ENCODE data around the gene CLSTN3. TPM values are rescaled to one million over a fixed set of nuclear protein-coding genes. Genes with fewer than 3 reads are reported as not detected.
A peak's percentile ranks its signal among the peaks of the same experiment; 100 is the strongest.

CLSTN3 gene
- total RNA-seq, 3 donors from 2014 or later (not counting 1 experiment from before 2014, with no cell fraction given) = 59.7 to 95.5 (median 61.0) TPM

- H3K27me3 ChIP-seq (ENCODE audit: control insufficient read depth, insufficient read depth, low read length) = no peaks in the 10 kb centered on the region
- Mint-ChIP-seq H3K4me3 (no peak overlapping the region), H3K36me3 (peaks cover 9% of the 10 kb centered on the region), H3K27me3 (ENCODE audit: low read depth in 2 of 2) (no peaks in the 10 kb centered on the region), H3K9me3 (peaks cover 2 to 3% of the 10 kb centered on the region in 2 donors), H3K27ac (no peak overlapping the region), H3K4me1 (peaks cover 36 to 40% of the 10 kb centered on the region in 2 donors)
- H3K36me3 ChIP-seq (ENCODE audit: control insufficient read depth, insufficient read depth, low read length) = peaks cover 13% of the 10 kb centered on the region
- ATAC-seq (no peak), DNase-seq (no peak)
- H3K4me1 ChIP-seq (ENCODE audit: control insufficient read depth, insufficient read depth, low read length) = peaks cover 29% of the 10 kb centered on the region
- 92% methylated on average over 5 of the region's 5 CpGs for whole genome bisulfite sequencing (ENCODE audit: insufficient coverage)
- H3K9me3 ChIP-seq (ENCODE audit: control insufficient read depth, insufficient read depth, low read length) = no peaks in the 10 kb centered on the region
- no peak overlapping the region for H3K27ac ChIP-seq (ENCODE audit: low read length)
- no peak overlapping the region for H3K4me3 ChIP-seq (ENCODE audit: low read length)
- intact Hi-C loops (cut with micrococcal nuclease) = no loop called here
- no peak for TF ChIP-seq CTCF (IDR thresholded peaks at IDR 0.05)
Measured at GRCh38 chr12:7110661-7111060, 19.5 kb upstream of the CLSTN3 start.

- no peak overlapping the region for H3K27ac ChIP-seq (ENCODE audit: low read length)
- H3K9me3 Mint-ChIP-seq = no peaks in the 10 kb centered on the region
Measured at GRCh38 chr12:7112041-7112440, 18.1 kb upstream of the CLSTN3 start.

GRCh38 chr12:7113389-7113871 lies 16.7 kb upstream of the CLSTN3 start:
- Mint-ChIP-seq H3K36me3 (no peaks in the 10 kb centered on the region), H3K27me3 (ENCODE audit: low read depth in 2 of 2) (no peaks in the 10 kb centered on the region), H3K4me3 (no peak overlapping the region), H3K27ac (peak overlapping the region in 1 of 2 donors; percentile 61), H3K9me3 (no peaks in the 10 kb centered on the region), H3K4me1 (peaks cover 14 to 16% of the 10 kb centered on the region in 2 donors)
- no peak overlapping the region for H3K4me3 ChIP-seq (ENCODE audit: low read length)
- 57% methylated on average over 5 of the region's 5 CpGs for WGBS (ENCODE audit: insufficient coverage)
- TF ChIP-seq CTCF (IDR thresholded peaks at IDR 0.05) = peak; percentile 85
- H3K36me3 ChIP-seq (ENCODE audit: control insufficient read depth, insufficient read depth, low read length) = peaks cover 21% of the 10 kb centered on the region
- no peaks in the 10 kb centered on the region for H3K9me3 ChIP-seq (ENCODE audit: control insufficient read depth, insufficient read depth, low read length)
- ATAC-seq (peak; percentile 52 to 64 (median 55)), DNase-seq (peak in 1 of 2 donors; percentile 82)
- no peaks in the 10 kb centered on the region for H3K27me3 ChIP-seq (ENCODE audit: control insufficient read depth, insufficient read depth, low read length)
- intact Hi-C loops (cut with micrococcal nuclease) = loop anchor here (1.0 kb wide), 2 partner anchors 189 to 244 kb away; no protein-coding TSS in a partner anchor
- H3K27ac ChIP-seq (ENCODE audit: low read length) = no peak overlapping the region
- H3K4me1 ChIP-seq (ENCODE audit: control insufficient read depth, insufficient read depth, low read length) = peaks cover 14% of the 10 kb centered on the region

More at GRCh38 chr12:7112041-7112440, 18.1 kb upstream of the CLSTN3 start:
- Histone ChIP-seq H3K4me1 (ENCODE audit: control insufficient read depth, insufficient read depth, low read length) (peaks cover 26% of the 10 kb centered on the region), H3K4me3 (ENCODE audit: low read length) (no peak overlapping the region), H3K9me3 (ENCODE audit: control insufficient read depth, insufficient read depth, low read length) (no peaks in the 10 kb centered on the region), H3K27me3 (ENCODE audit: control insufficient read depth, insufficient read depth, low read length) (no peaks in the 10 kb centered on the region), H3K36me3 (ENCODE audit: control insufficient read depth, insufficient read depth, low read length) (peaks cover 21% of the 10 kb centered on the region)
- Mint-ChIP-seq H3K4me1 (peaks cover 24 to 26% of the 10 kb centered on the region in 2 donors), H3K27me3 (ENCODE audit: low read depth in 2 of 2) (no peaks in the 10 kb centered on the region), H3K4me3 (no peak overlapping the region), H3K27ac (no peak overlapping the region), H3K36me3 (no peaks in the 10 kb centered on the region)
- DNase-seq (no peak), ATAC-seq (no peak)
- no peak for TF ChIP-seq CTCF (IDR thresholded peaks at IDR 0.05)
- intact Hi-C loops (cut with micrococcal nuclease) = no loop called here
- WGBS (ENCODE audit: insufficient coverage) = 90% methylated on average over 2 of the region's 4 CpGs

- Histone ChIP-seq H3K9me3 (ENCODE audit: control insufficient read depth, insufficient read depth, low read length) (no peaks in the 10 kb centered on the region), H3K36me3 (ENCODE audit: control insufficient read depth, insufficient read depth, low read length) (peaks cover 21% of the 10 kb centered on the region), H3K27me3 (ENCODE audit: control insufficient read depth, insufficient read depth, low read length) (no peaks in the 10 kb centered on the region), H3K4me3 (ENCODE audit: low read length) (no peak overlapping the region), H3K27ac (ENCODE audit: low read length) (no peak overlapping the region), H3K4me1 (ENCODE audit: control insufficient read depth, insufficient read depth, low read length) (peaks cover 14% of the 10 kb centered on the region)
- no peaks in the 10 kb centered on the region for H3K27me3 Mint-ChIP-seq (ENCODE audit: low read depth in 2 of 2)
- no peak overlapping the region for H3K4me3 Mint-ChIP-seq
- H3K27ac Mint-ChIP-seq = no peak overlapping the region
- 96% methylated on average over 11 of the region's 11 CpGs for WGBS (ENCODE audit: insufficient coverage)
- intact Hi-C loops (cut with micrococcal nuclease) = no loop called here
- no peaks in the 10 kb centered on the region for H3K9me3 Mint-ChIP-seq
- no peak for TF ChIP-seq CTCF (IDR thresholded peaks at IDR 0.05)
- DNase-seq = no peak
- ATAC-seq = no peak
- peaks cover 12 to 13% of the 10 kb centered on the region in 2 donors for H3K4me1 Mint-ChIP-seq
- no peaks in the 10 kb centered on the region for H3K36me3 Mint-ChIP-seq
Measured at GRCh38 chr12:7114008-7114407, 16.2 kb upstream of the CLSTN3 start.
